GM18951 (cell line): ENCODE data around the gene B3GALT6.

ENCODE experiments used
- POLR2A ChIP-seq: IDR thresholded peaks from 4 replicates; pipeline ENCODE4 v1.6.1; 2011; ENCODE audit warnings: mild to moderate bottlenecking; ENCODE audit not compliant: insufficient read length, insufficient read depth; ENCODE audit errors: extremely low read depth
- in situ Hi-C: fragments of 300-500 bp; cut with MboI; formaldehyde crosslinking; loops from one replicate; pipeline ENCODE4 v1.12.0; 2022; ENCODE audit warnings: low sequenced_read_pairs, mixed read lengths, inconsistent platforms; ENCODE audit not compliant: unreplicated experiment

B3GALT6 gene

DNA sequence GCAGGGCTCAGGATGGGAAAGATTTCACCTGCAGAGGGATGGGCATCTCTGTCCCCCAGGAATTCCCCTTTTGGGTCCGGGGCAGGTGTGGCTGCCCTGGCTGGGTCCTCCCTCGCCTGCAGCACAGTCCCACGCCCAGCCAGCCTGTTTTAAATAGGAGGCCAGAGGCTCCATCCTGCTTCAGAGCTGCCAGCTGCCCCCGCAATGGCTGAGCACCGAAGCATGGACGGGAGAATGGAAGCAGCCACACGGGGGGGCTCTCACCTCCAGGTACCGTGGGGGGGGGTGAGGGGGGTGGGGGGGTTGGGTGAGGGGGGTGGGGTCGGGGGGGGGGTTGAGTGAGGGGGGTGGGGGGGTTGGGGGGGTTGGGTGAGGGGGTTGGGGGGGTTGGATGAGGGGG is 51.8 kb downstream of the B3GALT6 start:
- in situ Hi-C loops = no loop called here
- no peak for TF ChIP-seq POLR2A
